Skeletal muscle tissue (tissue), 4 donors: ENCODE measurements around the gene TSACC. TPM values are rescaled to one million over a fixed set of nuclear protein-coding genes. Genes with fewer than 3 reads are reported as not detected.
"Not testable (repeated sequence)": the region's sequence is repeated elsewhere in the genome, so short reads cannot be mapped to it uniquely, and the experiment has no call there.

Source experiments
- H3K27ac ChIP-seq: one replicate; pipeline ENCODE4 v1.7.0; 2013; ENCODE audit warnings: mild to moderate bottlenecking, low read depth, low read length, inconsistent platforms
- H3K27me3 ChIP-seq, 3 donors: one replicate each; pipeline ENCODE4 v1.7.0; 2013; ENCODE audit warnings: low read length in 3 of 3; ENCODE audit not compliant: control insufficient read depth in 3 of 3, insufficient read depth in 3 of 3
- H3K36me3 ChIP-seq, 3 donors: one replicate each; pipeline ENCODE4 v1.7.0; 2013; ENCODE audit warnings: low read length in 3 of 3; ENCODE audit not compliant: control insufficient read depth in 3 of 3, insufficient read depth in 3 of 3
- H3K4me1 ChIP-seq, 3 donors: one replicate each; pipeline ENCODE4 v1.7.0; 2013; ENCODE audit warnings: low read length in 3 of 3, mild to moderate bottlenecking in 3 of 3; ENCODE audit not compliant: control insufficient read depth in 3 of 3, insufficient read depth in 3 of 3
- H3K4me3 ChIP-seq, 3 donors: one replicate each; pipeline ENCODE4 v1.7.0; 2013; ENCODE audit warnings: low read length in 3 of 3
- H3K9ac ChIP-seq, 3 donors: one replicate each; pipeline ENCODE4 v1.7.0; 2013; ENCODE audit warnings: low read length in 3 of 3, mild to moderate bottlenecking in 3 of 3, moderate library complexity in 2 of 3, low read depth in 1 of 3
- H3K9me3 ChIP-seq, 3 donors: one replicate each; pipeline ENCODE4 v1.7.0; 2013; ENCODE audit warnings: low read length in 3 of 3; ENCODE audit not compliant: control insufficient read depth in 3 of 3
- total RNA-seq: library from RNA; depleted of rRNA; stranded (reverse); fragments of >200 nt; gene quantifications from one replicate; pipeline ENCODE4 v1.2.3, GENCODE V29; 2014
- donor health status: Osteomylitis.

TSACC gene
- total RNA-seq, 1 donor from 2014 or later = 2.1 TPM

- Histone ChIP-seq H3K4me3 (no peak overlapping the region), H3K27ac (no peak overlapping the region), H3K9me3 (no peaks in the 10 kb centered on the region), H3K9ac (no peak overlapping the region), H3K36me3 (no peaks in the 10 kb centered on the region), H3K27me3 (peaks cover 0 to 4% (median 0%) of the 10 kb centered on the region in 3 donors), H3K4me1 (no peaks in the 10 kb centered on the region)
These were observed 6.1 kb downstream of the TSACC start for GRCh38 chr1:156344409-156344808.

- H3K4me1 ChIP-seq, H3K27ac ChIP-seq, H3K9ac ChIP-seq, H3K4me3 ChIP-seq, H3K27me3 ChIP-seq, H3K36me3 ChIP-seq, H3K9me3 ChIP-seq: not testable (repeated sequence)
These were observed 7.7 kb downstream of the TSACC start for GRCh38 chr1:156346035-156346434.

- Histone ChIP-seq H3K4me3 (no peak overlapping the region), H3K27ac (no peak overlapping the region), H3K9me3 (no peaks in the 10 kb centered on the region), H3K4me1 (no peaks in the 10 kb centered on the region), H3K27me3 (peaks cover 0 to 4% (median 0%) of the 10 kb centered on the region in 3 donors), H3K9ac (no peak overlapping the region), H3K36me3 (no peaks in the 10 kb centered on the region)
These were observed 8.3 kb downstream of the TSACC start for GRCh38 chr1:156346636-156347035.

GRCh38 chr1:156347331-156347730, 9.0 kb downstream of the TSACC start:
- no peak overlapping the region for H3K9ac ChIP-seq
- no peaks in the 10 kb centered on the region for H3K4me1 ChIP-seq
- H3K4me3 ChIP-seq = no peak overlapping the region
- no peaks in the 10 kb centered on the region for H3K9me3 ChIP-seq
- H3K36me3 ChIP-seq = no peaks in the 10 kb centered on the region
- H3K27me3 ChIP-seq = peaks cover 0 to 4% (median 0%) of the 10 kb centered on the region in 3 donors
- H3K27ac ChIP-seq = no peak overlapping the region

GRCh38 chr1:156352481-156352880, 14.2 kb downstream of the TSACC start:
- not testable (repeated sequence) for H3K9me3 ChIP-seq, H3K4me3 ChIP-seq, H3K9ac ChIP-seq, H3K27ac ChIP-seq, H3K36me3 ChIP-seq, H3K4me1 ChIP-seq
- peaks cover 11 to 13% (median 13%) of the 10 kb centered on the region in 3 donors for H3K27me3 ChIP-seq

- Histone ChIP-seq H3K9ac (no peak overlapping the region), H3K27me3 (peaks cover 19 to 20% (median 20%) of the 10 kb centered on the region in 3 donors), H3K4me3 (no peak overlapping the region), H3K27ac (no peak overlapping the region), H3K36me3 (no peaks in the 10 kb centered on the region), H3K4me1 (peaks cover 0 to 4% (median 4%) of the 10 kb centered on the region in 3 donors), H3K9me3 (no peaks in the 10 kb centered on the region)
These were observed 18.0 kb downstream of the TSACC start for GRCh38 chr1:156356262-156356874.

- Histone ChIP-seq H3K4me3 (no peak overlapping the region), H3K27me3 (peaks cover 19 to 20% (median 20%) of the 10 kb centered on the region in 3 donors), H3K9ac (no peak overlapping the region), H3K36me3 (no peaks in the 10 kb centered on the region), H3K4me1 (peaks cover 0 to 4% (median 4%) of the 10 kb centered on the region in 3 donors), H3K27ac (no peak overlapping the region), H3K9me3 (no peaks in the 10 kb centered on the region)
These were observed 18.7 kb downstream of the TSACC start for GRCh38 chr1:156356875-156357534.

- Histone ChIP-seq H3K9ac (no peak overlapping the region), H3K27ac (no peak overlapping the region), H3K4me1 (peaks cover 0 to 4% (median 4%) of the 10 kb centered on the region in 3 donors), H3K9me3 (no peaks in the 10 kb centered on the region), H3K4me3 (no peak overlapping the region), H3K27me3 (peaks cover 19 to 20% (median 20%) of the 10 kb centered on the region in 3 donors), H3K36me3 (no peaks in the 10 kb centered on the region)
These were observed 19.7 kb downstream of the TSACC start for GRCh38 chr1:156357977-156358376.

- H3K4me1 ChIP-seq = peaks cover 0 to 4% (median 4%) of the 10 kb centered on the region in 3 donors
- no peaks in the 10 kb centered on the region for H3K36me3 ChIP-seq
- no peak overlapping the region for H3K27ac ChIP-seq
- no peak overlapping the region for H3K9ac ChIP-seq
- no peak overlapping the region for H3K4me3 ChIP-seq
- no peaks in the 10 kb centered on the region for H3K9me3 ChIP-seq
- peaks cover 20% of the 10 kb centered on the region in 3 donors for H3K27me3 ChIP-seq
These were observed 20.3 kb downstream of the TSACC start for GRCh38 chr1:156358641-156359040.

GRCh38 chr1:156359249-156359648, 20.9 kb downstream of the TSACC start:
- Histone ChIP-seq H3K9me3 (no peaks in the 10 kb centered on the region), H3K9ac (no peak overlapping the region), H3K36me3 (no peaks in the 10 kb centered on the region), H3K4me3 (no peak overlapping the region), H3K27me3 (peaks cover 23 to 26% (median 24%) of the 10 kb centered on the region in 3 donors), H3K27ac (no peak overlapping the region), H3K4me1 (peaks cover 0 to 4% (median 4%) of the 10 kb centered on the region in 3 donors)
